Measurements from ENCODE around the gene CLSTN3.
"Not testable (repeated sequence)": the region's sequence is repeated elsewhere in the genome, so short reads cannot be mapped to it uniquely, and the experiment has no call there.

GRCh38 chr12:7107181-7107580 is 23.0 kb upstream of the CLSTN3 start:
- TF ChIP-seq CTCF (conservative IDR thresholded peaks at IDR 0.05; ENCODE audit: low read depth in 2 of 2); REST (IDR thresholded peaks at IDR 0.05; ENCODE audit: unreplicated experiment); EZH2 (IDR thresholded peaks at IDR 0.05; ENCODE audit: low read depth, unreplicated experiment): not testable (repeated sequence)
